HG02884 (cell line): ENCODE results near the gene DTHD1.

Experiments used
- ATAC-seq: cut with Tn5 transposase; IDR thresholded peaks from one replicate; pipeline ENCODE4 v1.9.1; 2021; ENCODE audit warnings: mild to moderate bottlenecking, moderate library complexity; ENCODE audit not compliant: unreplicated experiment

Gene DTHD1

GRCh38 chr4:36269101-36269500, 12.3 kb upstream of the DTHD1 start:
- ATAC-seq = peak; percentile 63

GRCh38 chr4:36269533-36270173, 11.8 kb upstream of the DTHD1 start:
- ATAC-seq = no peak

GRCh38 chr4:36273276-36273675, 8.1 kb upstream of the DTHD1 start:
- ATAC-seq = no peak

GRCh38 chr4:36274158-36274557, 7.3 kb upstream of the DTHD1 start:
- ATAC-seq = no peak

- peak; percentile 59 for ATAC-seq
Observed at GRCh38 chr4:36277533-36277932, 3.9 kb upstream of the DTHD1 start.

GRCh38 chr4:36278789-36279188, 2.6 kb upstream of the DTHD1 start:
- no peak for ATAC-seq

- no peak for ATAC-seq
Observed at GRCh38 chr4:36280555-36280954, 861 bp upstream of the DTHD1 start.

GRCh38 chr4:36282503-36283030, 1.2 kb downstream of the DTHD1 start:
- ATAC-seq = no peak

GRCh38 chr4:36283912-36284465, 2.6 kb downstream of the DTHD1 start:
- no peak for ATAC-seq

- ATAC-seq = peak; percentile 97
Observed at GRCh38 chr4:36285784-36286480, 4.5 kb downstream of the DTHD1 start.

GRCh38 chr4:36286481-36286871, 5.1 kb downstream of the DTHD1 start:
- no peak for ATAC-seq

- no peak for ATAC-seq
Observed at GRCh38 chr4:36288731-36289426, 7.5 kb downstream of the DTHD1 start.

- ATAC-seq = no peak
Observed at GRCh38 chr4:36290641-36291040, 9.2 kb downstream of the DTHD1 start.

- no peak for ATAC-seq
Observed at GRCh38 chr4:36292556-36293188, 11.3 kb downstream of the DTHD1 start.

- ATAC-seq = no peak
Observed at GRCh38 chr4:36301127-36301526, 19.7 kb downstream of the DTHD1 start.

- ATAC-seq = peak; percentile 50
Observed at GRCh38 chr4:36303426-36304137, 22.2 kb downstream of the DTHD1 start.

- no peak for ATAC-seq
Observed at GRCh38 chr4:36304138-36304681, 22.8 kb downstream of the DTHD1 start.

- no peak for ATAC-seq
Observed at GRCh38 chr4:36308150-36308549, 26.7 kb downstream of the DTHD1 start.

- no peak for ATAC-seq
Observed at GRCh38 chr4:36310216-36310615, 28.8 kb downstream of the DTHD1 start.

- ATAC-seq = peak; percentile 70
Observed at GRCh38 chr4:36310793-36311192, 29.4 kb downstream of the DTHD1 start.
